HUES48 (cell line): Measurements from ENCODE around the gene MYO1A.

Experiments
- H3K27ac ChIP-seq: one replicate; pipeline ENCODE4 v1.7.0; 2013; ENCODE audit warnings: low read depth, low read length, inconsistent platforms
- H3K27me3 ChIP-seq: 2 replicates; pipeline ENCODE4 v1.6.1; 2013; ENCODE audit warnings: mild to moderate bottlenecking, low read length; ENCODE audit not compliant: control insufficient read depth, insufficient read depth
- H3K36me3 ChIP-seq: 2 replicates; pipeline ENCODE4 v1.6.1; 2013; ENCODE audit warnings: low read length; ENCODE audit not compliant: control insufficient read depth, insufficient read depth
- H3K4me1 ChIP-seq: 2 replicates; pipeline ENCODE4 v1.6.1; 2013; ENCODE audit warnings: mild to moderate bottlenecking, low read length; ENCODE audit not compliant: control insufficient read depth, insufficient read depth
- H3K4me3 ChIP-seq: 2 replicates; pipeline ENCODE4 v1.5.1; 2013; ENCODE audit warnings: mild to moderate bottlenecking, low read depth, low read length
- H3K9ac ChIP-seq: 2 replicates; pipeline ENCODE4 v1.6.1; 2013; ENCODE audit warnings: mild to moderate bottlenecking, low read depth, low read length, moderate library complexity
- H3K9me3 ChIP-seq: 2 replicates; pipeline ENCODE4 v1.6.1; 2013; ENCODE audit warnings: low read length; ENCODE audit not compliant: control insufficient read depth, insufficient read depth

MYO1A gene

GRCh38 chr12:57044889-57045288, 5.0 kb downstream of the MYO1A start:
- Histone ChIP-seq H3K4me3 (no peak overlapping the region), H3K9ac (no peak overlapping the region), H3K9me3 (no peaks in the 10 kb centered on the region), H3K4me1 (no peaks in the 10 kb centered on the region), H3K27ac (no peak overlapping the region), H3K36me3 (no peaks in the 10 kb centered on the region), H3K27me3 (no peaks in the 10 kb centered on the region)

GRCh38 chr12:57044468-57044867, 5.5 kb downstream of the MYO1A start:
- Histone ChIP-seq H3K9ac (no peak overlapping the region), H3K36me3 (no peaks in the 10 kb centered on the region), H3K4me1 (no peaks in the 10 kb centered on the region), H3K27ac (no peak overlapping the region), H3K27me3 (no peaks in the 10 kb centered on the region), H3K9me3 (no peaks in the 10 kb centered on the region), H3K4me3 (no peak overlapping the region)

- H3K36me3 ChIP-seq: no peaks in the 10 kb centered on the region
- no peak overlapping the region for H3K4me3 ChIP-seq
- no peak overlapping the region for H3K27ac ChIP-seq
- no peaks in the 10 kb centered on the region for H3K27me3 ChIP-seq
- no peaks in the 10 kb centered on the region for H3K4me1 ChIP-seq
- no peaks in the 10 kb centered on the region for H3K9me3 ChIP-seq
- no peak overlapping the region for H3K9ac ChIP-seq
Observed at GRCh38 chr12:57042695-57043094, 7.2 kb downstream of the MYO1A start.

- H3K27me3 ChIP-seq: no peaks in the 10 kb centered on the region
- no peak overlapping the region for H3K27ac ChIP-seq
- no peaks in the 10 kb centered on the region for H3K4me1 ChIP-seq
- H3K36me3 ChIP-seq: no peaks in the 10 kb centered on the region
- H3K4me3 ChIP-seq: no peak overlapping the region
- H3K9ac ChIP-seq: no peak overlapping the region
- no peaks in the 10 kb centered on the region for H3K9me3 ChIP-seq
Observed at GRCh38 chr12:57040750-57041149, 9.2 kb downstream of the MYO1A start.

- Histone ChIP-seq H3K9me3 (no peaks in the 10 kb centered on the region), H3K27me3 (no peaks in the 10 kb centered on the region), H3K9ac (no peak overlapping the region)
Observed at GRCh38 chr12:57040211-57040610, 9.7 kb downstream of the MYO1A start.

GRCh38 chr12:57039016-57039798, 10.7 kb downstream of the MYO1A start:
- Histone ChIP-seq H3K36me3 (no peaks in the 10 kb centered on the region), H3K27me3 (no peaks in the 10 kb centered on the region), H3K27ac (no peak overlapping the region), H3K9me3 (no peaks in the 10 kb centered on the region), H3K4me3 (no peak overlapping the region), H3K9ac (no peak overlapping the region), H3K4me1 (no peaks in the 10 kb centered on the region)

More at GRCh38 chr12:57040211-57040610, 9.7 kb downstream of the MYO1A start:
- Histone ChIP-seq H3K4me3 (no peak overlapping the region), H3K36me3 (no peaks in the 10 kb centered on the region), H3K27ac (no peak overlapping the region), H3K4me1 (no peaks in the 10 kb centered on the region)

- Histone ChIP-seq H3K9me3 (no peaks in the 10 kb centered on the region), H3K4me3 (no peak overlapping the region), H3K9ac (no peak overlapping the region), H3K27me3 (no peaks in the 10 kb centered on the region), H3K27ac (no peak overlapping the region), H3K4me1 (no peaks in the 10 kb centered on the region), H3K36me3 (no peaks in the 10 kb centered on the region)
Observed at GRCh38 chr12:57037264-57037663, 12.7 kb downstream of the MYO1A start.

GRCh38 chr12:57033431-57033830, 16.5 kb downstream of the MYO1A start:
- Histone ChIP-seq H3K9ac (no peak overlapping the region), H3K27ac (no peak overlapping the region), H3K4me1 (peaks cover 6% of the 10 kb centered on the region; the same call in 1 of the 2 replicates), H3K36me3 (no peaks in the 10 kb centered on the region), H3K9me3 (no peaks in the 10 kb centered on the region), H3K27me3 (no peaks in the 10 kb centered on the region), H3K4me3 (no peak overlapping the region)

GRCh38 chr12:57031789-57032188, 18.1 kb downstream of the MYO1A start:
- Histone ChIP-seq H3K9me3 (no peaks in the 10 kb centered on the region), H3K4me3 (no peak overlapping the region), H3K4me1 (peaks cover 14% of the 10 kb centered on the region), H3K27me3 (no peaks in the 10 kb centered on the region), H3K27ac (no peak overlapping the region), H3K36me3 (no peaks in the 10 kb centered on the region), H3K9ac (no peak overlapping the region)

GRCh38 chr12:57031138-57031725, 18.7 kb downstream of the MYO1A start:
- Histone ChIP-seq H3K27me3 (no peaks in the 10 kb centered on the region), H3K36me3 (no peaks in the 10 kb centered on the region), H3K4me3 (no peak overlapping the region), H3K9ac (no peak overlapping the region), H3K27ac (no peak overlapping the region), H3K4me1 (peaks cover 14% of the 10 kb centered on the region), H3K9me3 (no peaks in the 10 kb centered on the region)

GRCh38 chr12:57029457-57029856, 20.5 kb downstream of the MYO1A start:
- no peak overlapping the region for H3K27ac ChIP-seq
- no peak overlapping the region for H3K4me3 ChIP-seq
- no peaks in the 10 kb centered on the region for H3K36me3 ChIP-seq
- no peaks in the 10 kb centered on the region for H3K27me3 ChIP-seq
- no peak overlapping the region for H3K9ac ChIP-seq
- H3K9me3 ChIP-seq: no peaks in the 10 kb centered on the region
- peaks cover 14% of the 10 kb centered on the region for H3K4me1 ChIP-seq
